Smooth muscle cell (in vitro differentiated cells): ENCODE measurements around the gene FRS2. TPM values are rescaled to one million over a fixed set of nuclear protein-coding genes. Genes with fewer than 3 reads are reported as not detected.

ENCODE experiments used
- DNase-seq: peaks from one replicate; lab custom pipeline; 2025; ENCODE audit not compliant: unreplicated experiment; lab: John Stamatoyannopoulos, UW
- H2AFZ ChIP-seq: fragments of 200-600 bp; sonication (generic); 2 replicates; pipeline ENCODE4 v1.6.0; 2016; ENCODE audit warnings: antibody characterized with exemption, low read depth, mild to moderate bottlenecking
- H3F3A ChIP-seq: fragments of 200-600 bp; sonication (generic); 2 replicates; pipeline ENCODE4 v1.6.0; 2017; ENCODE audit warnings: antibody characterized with exemption, low read depth
- H3K27ac ChIP-seq: fragments of 200-600 bp; sonication (generic); 2 replicates; pipeline ENCODE4 v1.5.1; 2016; ENCODE audit warnings: low read depth, mild to moderate bottlenecking
- H3K27me3 ChIP-seq: fragments of 200-600 bp; sonication (generic); 2 replicates; pipeline ENCODE4 v1.6.1; 2016; ENCODE audit warnings: low read depth, mild to moderate bottlenecking
- H3K36me3 ChIP-seq: fragments of 200-600 bp; sonication (generic); 2 replicates; pipeline ENCODE4 v1.5.1; 2016; ENCODE audit warnings: low read depth
- H3K4me1 ChIP-seq: fragments of 200-600 bp; sonication (generic); 2 replicates; pipeline ENCODE4 v1.5.1; 2016; ENCODE audit warnings: low read depth
- H3K4me2 ChIP-seq: fragments of 200-600 bp; sonication (generic); 2 replicates; pipeline ENCODE4 v1.6.0; 2016; ENCODE audit warnings: mild to moderate bottlenecking
- H3K4me3 ChIP-seq: fragments of 200-600 bp; sonication (generic); 2 replicates; pipeline ENCODE4 v1.5.1; 2016; ENCODE audit warnings: mild to moderate bottlenecking
- H3K79me2 ChIP-seq: fragments of 200-600 bp; sonication (generic); 2 replicates; pipeline ENCODE4 v1.6.0; 2016; ENCODE audit warnings: low read depth, mild to moderate bottlenecking
- H3K9ac ChIP-seq: fragments of 200-600 bp; sonication (generic); 2 replicates; pipeline ENCODE4 v1.6.0; 2016; ENCODE audit warnings: low read depth
- H3K9me3 ChIP-seq: fragments of 200-600 bp; sonication (generic); replicated peaks from 2 replicates; pipeline ENCODE4 v1.5.1; 2016; ENCODE audit warnings: low read depth
- H4K20me1 ChIP-seq: fragments of 200-600 bp; sonication (generic); 2 replicates; pipeline ENCODE4 v1.6.0; 2016; ENCODE audit warnings: low read depth
- CTCF ChIP-seq: fragments of 200-600 bp; sonication (generic); IDR thresholded peaks from 2 replicates; pipeline ENCODE4 v1.5.1; 2017; ENCODE audit warnings: borderline replicate concordance, mild to moderate bottlenecking, antibody characterized with exemption; ENCODE audit not compliant: insufficient read depth, poor library complexity, severe bottlenecking
- WGBS: methylation state at CpG from one replicate; pipeline ENCODE4 v1.1.7; 2016; ENCODE audit warnings: low lambda C conversion rate; 5-methylcytosine and 5-hydroxymethylcytosine counted together
- polyA plus RNA-seq: library from polyadenylated mRNA; unstranded; fragments of >200 nt; fragmentation: Nextera tagmentation; extraction: Ambion mirVana; gene quantifications from 2 replicates; pipeline ENCODE4 v1.2.1, GENCODE V29; 2016
- total RNA-seq: library from RNA; depleted of rRNA; stranded (reverse); fragments of >200 nt; gene quantifications from 2 replicates; pipeline ENCODE4 v1.2.3, GENCODE V29; 2014

Gene FRS2
- total and polyA plus RNA-seq, 2 experiments from 2014 or later, result 23.8 to 90.2 TPM

DNA sequence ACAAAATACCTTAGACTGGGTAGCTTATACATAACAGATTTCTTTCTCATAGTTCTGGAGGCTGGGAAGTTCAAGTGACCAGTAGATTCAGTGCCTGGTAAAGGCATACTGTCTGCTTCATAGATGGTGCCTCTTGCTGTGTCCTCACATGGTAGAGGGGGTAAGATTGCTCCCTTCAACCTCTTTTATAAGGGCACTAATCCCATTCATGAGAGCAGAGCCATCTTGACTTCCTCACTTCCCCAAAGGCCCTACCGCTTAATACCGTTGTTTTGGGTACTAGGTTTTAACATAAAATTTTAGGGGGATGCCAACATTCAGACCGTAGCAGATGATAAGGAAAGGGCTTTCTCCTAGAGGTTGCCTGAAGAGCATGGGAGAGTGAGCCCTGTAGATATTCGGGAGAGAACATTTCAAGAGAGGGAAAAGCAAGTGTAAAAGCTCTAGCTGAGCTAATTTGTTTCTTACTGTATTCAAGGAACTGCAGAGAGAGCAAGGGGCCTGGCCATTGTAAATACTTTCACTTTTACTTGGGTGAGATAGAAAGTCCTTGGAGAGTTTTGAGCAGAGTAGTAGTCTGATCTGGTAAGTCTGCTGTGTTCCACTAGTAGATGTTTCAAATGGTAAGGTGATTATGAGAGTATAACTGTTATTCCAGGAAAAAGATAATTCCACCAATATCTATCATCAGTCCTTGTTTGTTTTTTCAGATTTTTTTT lies 27.3 kb downstream of the FRS2 start:
- WGBS, result 86% methylated on average over 4 of the region's 4 CpGs
- H3K9me3 ChIP-seq, result no peaks in the 10 kb centered on the region
- peaks cover 12% of the 10 kb centered on the region for H3F3A ChIP-seq
- peaks cover 97% of the 10 kb centered on the region for H4K20me1 ChIP-seq
- no peak overlapping the region for H2AFZ ChIP-seq
- no peak for TF ChIP-seq CTCF
- H3K36me3 ChIP-seq, result no peaks in the 10 kb centered on the region
- no peak overlapping the region for H3K9ac ChIP-seq
- H3K4me3 ChIP-seq, result no peak overlapping the region
- H3K79me2 ChIP-seq, result peaks cover 100% of the 10 kb centered on the region
- H3K4me1 ChIP-seq, result peaks cover 22% of the 10 kb centered on the region
- DNase-seq, result no peak
- H3K27ac ChIP-seq, result peak overlapping the region; percentile 25
- H3K27me3 ChIP-seq, result no peaks in the 10 kb centered on the region
- H3K4me2 ChIP-seq, result no peak overlapping the region

DNA sequence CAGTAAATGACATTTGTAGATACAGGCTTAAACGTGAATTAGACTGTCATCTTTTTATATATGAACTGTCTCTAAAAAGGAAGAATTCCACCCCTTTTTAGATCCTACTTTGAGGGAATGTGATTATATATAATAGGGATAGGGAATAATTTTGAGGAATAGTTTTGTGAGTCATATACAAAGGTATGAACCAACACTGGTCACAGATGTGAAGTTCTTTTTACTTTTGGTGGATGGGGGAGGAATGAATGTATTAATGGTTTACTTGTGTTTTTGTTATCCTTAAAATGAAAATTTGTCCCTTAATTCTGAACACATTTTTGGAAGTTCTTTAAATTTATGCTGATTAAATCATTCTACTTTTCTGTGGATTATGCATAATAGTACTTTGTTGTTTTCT lies 30.4 kb downstream of the FRS2 start:
- no peak for DNase-seq
- TF ChIP-seq CTCF, result no peak
- no peak overlapping the region for H3K4me3 ChIP-seq
- H3F3A ChIP-seq, result peaks cover 16% of the 10 kb centered on the region
- H3K36me3 ChIP-seq, result no peaks in the 10 kb centered on the region
- H3K27ac ChIP-seq, result peak overlapping the region; percentile 86
- 80% methylated on average over 1 of the region's 1 CpG for WGBS
- H3K9ac ChIP-seq, result no peak overlapping the region
- H3K79me2 ChIP-seq, result peaks cover 100% of the 10 kb centered on the region
- no peak overlapping the region for H2AFZ ChIP-seq
- H3K4me2 ChIP-seq, result peak overlapping the region; percentile 56
- no peaks in the 10 kb centered on the region for H3K27me3 ChIP-seq
- no peaks in the 10 kb centered on the region for H3K9me3 ChIP-seq
- H4K20me1 ChIP-seq, result peaks cover 97% of the 10 kb centered on the region
- peaks cover 26% of the 10 kb centered on the region for H3K4me1 ChIP-seq

DNA sequence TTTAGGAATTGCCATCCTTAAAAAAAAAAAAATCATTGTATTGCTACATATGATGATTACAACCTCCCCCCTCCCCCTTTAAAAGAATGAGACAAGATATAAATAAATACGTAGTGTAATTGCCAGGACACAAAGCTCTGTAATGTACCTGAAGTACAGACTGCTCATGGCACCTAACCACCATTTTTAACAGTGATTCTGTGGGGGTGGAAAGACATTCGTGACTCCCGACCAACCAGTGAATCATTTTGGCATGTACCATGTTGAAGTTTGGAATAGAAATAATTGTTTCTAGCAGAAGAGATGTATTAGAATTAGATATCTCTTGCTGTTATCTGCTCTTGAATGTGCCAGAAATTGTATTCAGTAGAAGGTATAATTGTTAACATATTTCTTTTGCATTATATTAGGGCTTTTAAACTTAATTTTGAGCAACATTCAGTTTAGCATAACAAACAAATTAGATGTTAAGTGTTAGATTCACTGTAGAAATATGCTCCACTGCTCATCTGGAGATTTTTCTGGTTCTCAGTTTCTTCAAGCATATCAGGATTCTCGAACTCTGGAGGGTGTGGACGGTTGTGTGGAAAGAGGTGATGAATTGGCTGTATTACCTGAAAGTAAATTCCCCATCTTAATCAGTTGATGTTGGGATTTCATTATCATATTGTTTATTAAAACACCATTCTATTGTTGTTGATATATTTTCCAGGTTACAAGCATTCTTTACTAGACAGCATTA lies 31.1 kb downstream of the FRS2 start:
- 63% methylated on average over 5 of the region's 5 CpGs for WGBS
- no peak for TF ChIP-seq CTCF
- Histone ChIP-seq H3K27ac (peak overlapping the region; percentile 86), H3K4me1 (peaks cover 30% of the 10 kb centered on the region), H3K79me2 (peaks cover 100% of the 10 kb centered on the region), H3F3A (peaks cover 16% of the 10 kb centered on the region), H3K9me3 (no peaks in the 10 kb centered on the region), H3K4me3 (no peak overlapping the region), H3K36me3 (no peaks in the 10 kb centered on the region), H3K9ac (no peak overlapping the region), H3K27me3 (no peaks in the 10 kb centered on the region), H2AFZ (no peak overlapping the region), H4K20me1 (peaks cover 97% of the 10 kb centered on the region), H3K4me2 (peak overlapping the region; percentile 56)
- no peak for DNase-seq
